Endometrium (tissue), 2 donors: ENCODE measurements around the gene ANKLE2.
"Not testable (repeated sequence)": the region's sequence is repeated elsewhere in the genome, so short reads cannot be mapped to it uniquely, and the experiment has no call there.

Experiments
- FAIRE-seq: peaks from 2 replicates; lab custom pipeline; 2012; peaks lifted over from hg19 to GRCh38; lab: Jason Lieb, UNC
- donor health status: control.
- donor health status: control.

The ANKLE2 gene

GRCh38 chr12:132761032-132761920, at the start of gene ANKLE2:
Gene ANKLE2, minus strand, starts transcription at chr12:132761832. Its CDS starts 34 bp downstream, at chr12:132761798.
- FAIRE-seq, result no peak

- FAIRE-seq, result not testable (repeated sequence)
Observed at GRCh38 chr12:132809391-132809790, 47.8 kb upstream of the ANKLE2 start.

GRCh38 chr12:132807295-132808092, 45.9 kb upstream of the ANKLE2 start:
- FAIRE-seq, result no peak

GRCh38 chr12:132806857-132807256, 45.2 kb upstream of the ANKLE2 start:
- FAIRE-seq, result no peak

- no peak for FAIRE-seq
Observed at GRCh38 chr12:132804426-132804861, 42.8 kb upstream of the ANKLE2 start.

- FAIRE-seq, result no peak
Observed at GRCh38 chr12:132803888-132804287, 42.3 kb upstream of the ANKLE2 start.

GRCh38 chr12:132803125-132803524, 41.5 kb upstream of the ANKLE2 start:
- FAIRE-seq, result no peak

GRCh38 chr12:132801741-132802140, 40.1 kb upstream of the ANKLE2 start:
- FAIRE-seq, result no peak

GRCh38 chr12:132798836-132799235, 37.2 kb upstream of the ANKLE2 start:
- FAIRE-seq, result no peak

- no peak for FAIRE-seq
Observed at GRCh38 chr12:132797820-132798570, 36.4 kb upstream of the ANKLE2 start.

- no peak for FAIRE-seq
Observed at GRCh38 chr12:132795847-132796246, 34.2 kb upstream of the ANKLE2 start.

GRCh38 chr12:132791940-132792339, 30.3 kb upstream of the ANKLE2 start:
- FAIRE-seq, result not testable (repeated sequence)

- FAIRE-seq, result no peak
Observed at GRCh38 chr12:132789099-132789471, 27.5 kb upstream of the ANKLE2 start.

GRCh38 chr12:132788375-132789098, 26.9 kb upstream of the ANKLE2 start:
- FAIRE-seq, result no peak

- no peak for FAIRE-seq
Observed at GRCh38 chr12:132787877-132788276, 26.2 kb upstream of the ANKLE2 start.

- no peak for FAIRE-seq
Observed at GRCh38 chr12:132786192-132786591, 24.6 kb upstream of the ANKLE2 start.

GRCh38 chr12:132784580-132784979, 22.9 kb upstream of the ANKLE2 start:
- no peak for FAIRE-seq

GRCh38 chr12:132783917-132784531, 22.4 kb upstream of the ANKLE2 start:
- no peak for FAIRE-seq

GRCh38 chr12:132781938-132782337, 20.3 kb upstream of the ANKLE2 start:
- no peak for FAIRE-seq

GRCh38 chr12:132779781-132780353, 18.2 kb upstream of the ANKLE2 start:
- no peak for FAIRE-seq

GRCh38 chr12:132777614-132778013, 16.0 kb upstream of the ANKLE2 start:
- FAIRE-seq, result no peak
